Measurements from ENCODE around the gene CACNA1B. TPM values are rescaled to one million over a fixed set of nuclear protein-coding genes. Genes with fewer than 3 reads are reported as not detected.
"Not testable (repeated sequence)": the region's sequence is repeated elsewhere in the genome, so short reads cannot be mapped to it uniquely, and the experiment has no call there.

Gene CACNA1B
- total RNA-seq, 1 donor from 2014 or later = not detected

GRCh38 chr9:138132946-138133705 lies 255.5 kb downstream of the CACNA1B start:
- intact Hi-C loops (cut with micrococcal nuclease) = not testable (repeated sequence)

- intact Hi-C loops (cut with micrococcal nuclease) = not testable (repeated sequence)
Observed at GRCh38 chr9:138134581-138134980, 257.0 kb downstream of the CACNA1B start.

- intact Hi-C loops (cut with micrococcal nuclease) = not testable (repeated sequence)
Observed at GRCh38 chr9:138139096-138139495, 261.5 kb downstream of the CACNA1B start.

- intact Hi-C loops (cut with micrococcal nuclease) = not testable (repeated sequence)
Observed at GRCh38 chr9:138140980-138141379, 263.4 kb downstream of the CACNA1B start.

- intact Hi-C loops (cut with micrococcal nuclease) = not testable (repeated sequence)
Observed at GRCh38 chr9:138142528-138143244, 265.1 kb downstream of the CACNA1B start.

GRCh38 chr9:138143491-138143890 lies 265.9 kb downstream of the CACNA1B start:
- intact Hi-C loops (cut with micrococcal nuclease) = not testable (repeated sequence)

GRCh38 chr9:138147556-138147955 lies 270.0 kb downstream of the CACNA1B start:
- intact Hi-C loops (cut with micrococcal nuclease) = not testable (repeated sequence)

- intact Hi-C loops (cut with micrococcal nuclease) = not testable (repeated sequence)
Observed at GRCh38 chr9:138149672-138150656, 272.4 kb downstream of the CACNA1B start.

GRCh38 chr9:138155788-138156187 lies 278.2 kb downstream of the CACNA1B start:
- intact Hi-C loops (cut with micrococcal nuclease) = not testable (repeated sequence)

GRCh38 chr9:138166793-138167192 lies 289.2 kb downstream of the CACNA1B start:
- intact Hi-C loops (cut with micrococcal nuclease) = not testable (repeated sequence)

Data from T-helper 2 cell treated with Interferon-gamma antibody and Interleukin-4, amounts not matched to agents 100 ng/mL and 5 ng/mL, for 36 hours (primary cell).